HG03097 (cell line): ENCODE data around the gene AATK.
"Not testable (repeated sequence)": the region's sequence is repeated elsewhere in the genome, so short reads cannot be mapped to it uniquely, and the experiment has no call there.

Source experiments
- ATAC-seq: cut with Tn5 transposase; IDR thresholded peaks from one replicate; pipeline ENCODE4 v1.9.1; 2021; ENCODE audit not compliant: unreplicated experiment, low FRiP score

The AATK gene

DNA sequence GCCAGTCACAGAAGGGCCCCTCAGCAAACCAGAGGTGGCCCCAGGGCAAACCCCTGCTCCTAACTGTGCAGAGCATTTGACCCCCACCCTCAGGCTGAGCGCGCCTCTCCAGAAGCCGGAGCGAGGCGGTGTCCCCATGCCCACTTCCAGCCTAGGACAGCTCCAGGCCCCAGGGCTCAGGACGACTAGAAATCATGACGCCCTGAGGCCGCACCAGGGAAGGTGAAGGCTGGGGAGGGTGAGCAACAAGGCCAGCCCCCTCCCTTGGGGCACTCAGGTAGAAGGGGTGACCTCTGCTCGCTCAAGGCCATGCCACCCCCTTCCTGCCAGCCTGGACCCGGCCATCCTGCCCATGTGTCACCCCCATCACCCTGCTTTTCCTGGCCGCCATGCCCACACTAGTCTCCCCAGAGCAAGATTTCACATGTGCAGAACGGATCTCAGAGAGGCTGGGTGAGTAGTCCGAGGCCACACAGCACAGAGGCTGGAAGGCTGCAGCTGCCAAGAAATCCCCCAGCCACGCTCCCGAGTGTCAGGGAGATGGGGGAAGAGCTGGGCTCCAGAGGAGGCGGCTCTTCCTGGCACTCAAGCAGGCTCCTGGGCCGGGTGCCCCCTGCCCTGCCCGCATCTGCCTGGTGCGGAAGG, 2.8 kb downstream of the AATK start:
- ATAC-seq, result no peak

DNA sequence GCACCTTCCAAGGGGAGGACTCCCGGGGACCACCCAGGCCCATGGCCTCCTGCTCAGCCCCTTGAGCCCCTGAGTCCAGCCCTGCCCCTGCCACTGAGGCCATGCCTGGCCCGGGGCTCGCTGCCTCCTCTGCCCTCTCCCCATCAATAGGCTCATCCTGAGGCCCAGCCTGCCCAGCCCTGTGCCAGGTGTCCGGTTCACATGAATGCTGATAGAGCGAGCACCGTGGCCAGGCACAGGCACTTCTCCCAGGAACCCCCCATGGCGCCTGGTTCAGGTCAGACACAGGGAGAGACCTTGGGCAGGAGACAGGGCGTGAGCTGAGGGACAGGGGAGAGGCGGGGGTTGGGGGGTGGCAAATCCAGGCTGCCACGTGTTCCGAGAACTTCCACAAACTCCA, 3.5 kb downstream of the AATK start:
- ATAC-seq, result no peak

DNA sequence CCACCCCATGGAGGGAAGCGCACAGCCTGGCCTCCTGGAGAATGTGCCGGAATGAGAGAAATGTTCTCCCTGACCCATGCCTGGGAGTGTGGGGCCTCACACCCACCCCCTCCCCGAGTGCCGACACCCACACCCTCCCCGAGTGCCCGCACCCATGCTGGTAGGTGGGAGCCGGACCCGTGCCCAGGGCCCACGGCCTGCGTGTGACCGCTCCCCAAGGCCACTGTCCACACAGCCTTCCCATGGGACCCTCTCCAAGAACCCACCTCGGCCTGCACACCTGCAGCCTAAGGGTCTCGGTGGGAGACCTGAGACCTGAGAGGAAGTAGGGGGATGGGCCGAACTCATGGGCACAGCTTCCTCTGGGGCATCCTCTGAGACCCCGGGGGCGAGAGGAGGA, 4.0 kb downstream of the AATK start:
- no peak for ATAC-seq

DNA sequence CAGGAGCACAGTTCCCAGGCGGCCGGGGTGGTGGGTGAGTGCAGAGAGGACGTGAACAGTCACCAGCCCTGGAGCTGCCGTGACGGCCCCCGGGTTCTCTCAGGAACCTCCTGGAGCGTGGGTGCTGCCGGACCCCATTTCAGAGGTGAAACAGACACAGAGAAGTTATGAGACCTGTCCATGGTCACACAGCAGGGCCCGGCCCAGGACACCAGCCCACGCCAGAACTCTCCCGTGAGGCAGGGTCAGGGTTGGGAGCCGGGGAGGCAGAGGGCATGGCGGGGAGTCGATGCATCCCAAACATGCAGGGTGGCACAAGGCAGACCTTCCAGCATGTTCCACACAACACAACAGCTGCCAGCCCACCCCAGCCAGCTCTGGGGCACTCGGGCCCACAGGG, 4.5 kb downstream of the AATK start:
- ATAC-seq, result no peak

DNA sequence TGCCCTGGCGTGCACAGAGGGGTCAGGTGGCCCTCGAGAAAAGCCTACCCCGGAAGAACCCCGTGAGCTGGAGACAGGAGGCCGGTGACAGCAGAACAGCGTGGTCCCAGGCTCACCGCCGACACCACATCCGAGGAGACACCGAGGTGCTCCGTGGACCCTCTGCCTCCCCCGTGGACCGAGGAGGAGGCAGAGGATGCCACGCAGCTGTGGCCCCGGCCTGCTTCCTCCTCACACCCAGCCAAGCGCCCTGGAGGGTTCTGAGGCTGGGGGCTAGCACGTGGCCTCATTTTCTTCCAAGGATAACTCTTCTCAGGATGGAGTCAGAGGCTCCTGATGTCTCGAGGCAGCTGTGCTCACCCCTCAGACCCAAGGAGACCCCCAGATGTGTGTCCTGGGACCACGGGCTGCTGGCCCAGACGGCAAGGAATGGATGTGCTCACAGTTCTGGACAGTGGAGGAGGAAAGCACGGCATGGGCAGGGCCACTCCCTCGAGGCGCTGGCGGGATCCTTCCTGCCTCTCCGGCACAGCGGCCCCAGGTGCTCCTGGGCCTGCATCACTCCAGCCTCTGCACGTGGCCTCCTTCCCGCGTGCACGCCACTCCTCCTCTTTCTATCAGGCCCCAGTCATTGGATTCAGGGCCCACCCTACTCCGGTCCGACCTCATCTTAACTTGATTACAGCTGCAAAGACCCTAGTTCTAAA, 5.1 kb downstream of the AATK start:
- no peak for ATAC-seq

DNA sequence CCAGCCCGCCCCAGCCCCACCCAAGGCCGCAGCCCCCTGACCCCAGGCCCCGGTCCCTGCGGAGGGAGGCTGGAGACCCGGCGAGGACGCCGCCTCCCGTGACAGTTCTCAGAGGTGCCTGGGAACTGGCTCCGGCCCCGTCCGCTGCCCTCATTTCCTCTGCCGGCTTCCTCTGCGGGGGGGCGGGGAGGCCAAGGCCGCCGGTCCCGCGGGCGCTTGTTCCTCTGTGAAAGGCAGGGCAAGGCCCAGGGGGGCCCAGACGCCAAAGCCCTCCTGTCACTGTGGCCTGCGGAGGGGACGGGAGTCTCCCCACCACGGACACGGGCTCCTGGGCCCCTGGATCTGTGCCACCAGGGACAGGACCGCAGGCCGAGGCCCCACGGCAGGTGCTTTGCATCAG, 5.7 kb downstream of the AATK start:
- ATAC-seq, result no peak

DNA sequence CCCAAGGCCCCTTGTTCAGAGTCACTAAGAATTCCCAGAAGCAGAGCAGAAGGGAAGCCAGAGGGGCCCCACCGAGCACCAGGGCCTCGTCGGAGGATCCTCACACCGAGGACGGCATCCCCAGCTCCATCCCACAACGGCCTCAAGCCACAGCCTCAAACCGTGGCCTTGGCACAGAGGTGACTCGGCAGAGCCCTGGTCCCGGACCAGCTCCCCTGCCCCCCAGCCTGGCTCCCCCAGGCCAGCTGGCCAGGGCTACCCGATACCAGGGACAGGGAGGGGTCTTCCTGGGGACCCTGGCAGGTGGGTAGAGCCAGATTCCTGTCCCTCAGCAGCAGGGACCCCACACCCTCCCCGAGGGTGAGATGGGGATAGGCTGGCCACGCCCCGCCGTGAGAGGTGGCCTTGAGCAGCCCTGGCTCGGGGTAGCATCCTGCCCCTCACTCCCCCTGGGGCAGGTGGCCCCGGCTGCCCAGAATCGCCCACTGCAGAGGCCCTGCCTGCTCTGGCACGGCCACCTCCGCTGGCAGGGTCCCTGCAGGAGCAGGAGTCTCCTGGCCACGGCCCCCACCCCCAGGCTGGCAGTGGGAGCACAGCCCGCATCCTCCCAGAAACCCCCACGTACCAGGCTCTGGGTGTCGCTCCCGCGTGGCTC, 6.3 kb downstream of the AATK start:
- no peak for ATAC-seq

DNA sequence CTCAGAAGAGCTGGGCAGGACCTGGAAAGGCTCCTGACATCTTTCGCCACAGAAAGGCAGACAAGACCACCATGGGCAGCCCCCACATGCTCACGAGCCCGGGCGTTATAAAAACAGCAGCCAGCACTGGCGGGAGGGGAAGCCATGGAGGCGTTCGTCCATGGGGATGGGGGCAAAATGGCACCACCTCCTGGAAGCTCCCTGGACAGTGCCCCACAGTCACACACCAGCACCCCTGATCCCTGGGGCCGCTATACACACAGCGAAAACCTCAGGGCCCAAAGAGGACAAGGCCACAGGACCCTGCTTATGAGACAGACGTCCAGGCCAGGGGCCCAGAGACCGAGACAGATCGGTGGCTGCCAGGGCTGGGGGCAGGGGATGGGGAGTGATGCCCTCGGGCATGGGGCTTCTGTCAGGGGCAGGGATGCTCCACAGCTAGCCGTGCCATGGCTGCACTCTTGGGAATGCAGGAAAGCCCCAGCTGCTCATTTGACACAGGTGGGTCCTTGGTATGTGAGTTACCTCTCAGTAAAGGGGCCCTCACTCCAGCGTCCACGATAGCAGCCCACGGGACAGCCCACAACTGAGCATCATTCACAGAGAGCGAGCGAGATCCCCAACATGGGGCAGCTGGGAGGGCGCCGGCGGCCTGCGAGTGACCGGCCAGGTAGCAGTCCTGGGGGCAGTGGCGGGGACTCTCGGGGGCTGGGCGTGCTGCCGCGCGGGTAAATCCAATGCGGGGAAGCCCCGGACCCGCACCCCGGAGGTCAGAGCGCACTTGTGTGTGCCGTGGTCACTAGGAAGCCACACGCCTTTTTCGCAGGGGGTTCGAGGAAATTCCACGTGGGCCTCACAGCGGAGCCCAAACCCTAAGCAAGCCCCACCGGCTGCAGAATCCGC, 7.1 kb downstream of the AATK start:
- no peak for ATAC-seq

DNA sequence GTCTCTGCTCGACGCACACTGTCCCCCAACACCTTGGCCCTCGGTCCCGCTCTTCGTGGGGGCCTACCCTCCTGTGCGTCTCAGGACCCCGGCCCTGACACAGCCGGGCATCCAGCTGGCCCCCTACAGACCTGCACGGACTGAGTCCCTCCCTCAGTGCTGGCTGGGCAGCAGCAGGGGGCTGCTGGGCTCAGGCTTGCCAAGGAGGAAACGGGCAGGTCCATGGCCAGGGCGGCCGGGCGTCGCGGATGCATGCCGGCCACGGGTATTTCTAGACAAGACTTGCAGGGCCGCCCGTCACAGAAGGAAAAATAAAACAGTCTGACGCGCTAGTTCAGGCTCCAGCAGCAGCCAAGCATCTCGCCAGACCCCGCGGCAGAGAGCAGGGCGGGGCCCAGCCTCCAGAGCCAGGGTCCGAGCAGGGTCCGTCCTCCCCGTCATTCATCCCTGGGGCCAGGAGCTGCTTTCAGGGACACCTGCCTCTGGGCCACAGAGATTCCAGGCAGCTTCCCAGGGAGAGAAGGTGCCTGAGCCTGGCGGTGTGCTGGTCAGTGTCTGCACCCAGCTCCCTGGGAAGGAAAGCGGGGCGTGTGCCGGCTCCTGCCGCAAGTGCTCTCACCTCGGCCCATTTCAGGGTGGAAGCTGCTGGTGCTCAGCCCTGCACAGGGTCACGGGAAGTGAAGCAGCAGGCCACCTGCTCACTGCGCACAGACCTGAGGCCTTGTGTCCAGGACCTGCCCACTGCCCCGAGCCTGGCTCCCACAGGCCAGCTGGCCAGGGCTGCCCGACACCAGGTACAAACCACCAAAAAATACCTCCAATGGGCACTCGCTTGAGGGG, 8.0 kb downstream of the AATK start:
- no peak for ATAC-seq

DNA sequence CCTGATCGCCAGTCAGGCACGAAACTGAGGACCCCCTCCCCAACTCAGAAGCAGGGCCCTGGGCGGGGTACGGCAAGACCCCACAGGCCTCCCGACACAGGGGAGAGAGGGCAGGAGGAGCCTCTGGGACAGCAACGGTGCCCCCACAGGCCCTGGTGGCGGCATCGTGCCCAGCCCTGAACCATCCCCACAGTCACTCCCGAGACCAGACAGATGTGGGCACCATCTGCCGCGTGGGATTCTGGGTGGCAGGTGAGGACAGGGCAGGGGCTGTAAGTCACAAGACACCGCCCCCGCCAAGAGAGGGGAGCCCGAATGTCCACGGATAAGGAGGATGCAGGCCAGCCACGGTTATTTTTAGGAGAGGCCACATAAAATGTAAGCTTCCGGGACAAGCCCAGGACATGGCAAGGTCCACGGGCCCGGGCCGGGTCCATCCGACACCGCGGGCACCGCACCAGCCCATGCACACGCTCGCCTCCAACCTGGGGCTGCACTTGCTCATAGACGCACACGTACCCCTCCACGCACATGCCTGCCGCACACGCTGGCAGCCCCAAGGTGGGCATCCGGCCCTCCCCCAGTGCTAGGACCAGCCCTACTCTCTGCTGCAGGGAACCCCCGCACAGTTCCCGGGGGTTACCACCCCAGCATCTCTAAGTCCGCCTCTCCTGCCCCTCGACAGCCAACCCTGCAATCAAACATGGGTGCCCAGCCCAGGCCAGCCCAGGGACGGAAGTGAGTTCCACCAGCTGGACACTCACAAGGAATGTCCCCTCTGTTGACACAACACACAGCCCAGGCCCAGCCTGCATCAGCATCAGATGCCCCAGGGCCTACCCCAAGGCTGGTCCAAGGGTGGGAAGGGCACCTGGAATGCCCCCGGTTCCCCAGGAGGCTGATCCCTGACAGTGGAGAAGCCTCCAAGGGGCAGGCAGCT, 8.9 kb downstream of the AATK start:
- no peak for ATAC-seq

DNA sequence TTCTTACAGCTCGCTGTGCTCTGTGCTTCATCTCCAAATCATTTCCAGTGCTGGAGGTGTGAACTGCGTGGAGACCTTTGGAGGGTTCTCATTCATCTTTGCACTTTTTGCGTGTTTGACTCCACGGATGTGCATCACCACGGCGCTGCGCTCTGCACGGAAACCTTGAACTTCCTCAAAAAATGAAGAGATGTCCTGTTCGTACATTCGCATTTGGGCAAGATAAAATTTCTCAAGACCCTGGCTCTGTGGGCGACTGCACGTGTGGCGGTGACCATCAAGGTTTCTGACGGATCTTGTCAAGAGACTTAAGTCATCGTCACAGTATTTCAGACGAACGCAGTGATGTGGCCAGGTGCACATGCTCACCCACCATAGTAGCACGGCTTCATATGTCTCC, 11.1 kb downstream of the AATK start:
- no peak for ATAC-seq

DNA sequence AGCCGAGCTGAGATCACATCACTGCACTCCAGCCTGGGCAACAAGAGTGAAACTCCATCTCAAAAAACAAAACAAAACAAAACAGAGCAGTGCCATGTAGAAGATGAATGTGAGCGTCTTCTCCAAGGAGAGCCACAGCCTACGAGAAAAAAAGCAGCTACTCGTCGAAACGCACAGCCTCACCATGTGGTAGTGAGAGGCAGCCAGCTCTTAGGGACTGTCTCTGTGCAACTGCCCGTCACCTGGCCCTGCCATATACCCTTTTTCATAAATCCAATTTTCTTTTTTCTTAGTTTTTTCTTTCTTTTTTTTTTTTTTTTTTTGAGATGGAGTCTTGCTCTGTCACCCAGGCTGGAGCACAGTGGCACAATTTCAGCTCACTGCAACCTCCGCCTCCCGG, 12.0 kb downstream of the AATK start:
- ATAC-seq, result not testable (repeated sequence)

DNA sequence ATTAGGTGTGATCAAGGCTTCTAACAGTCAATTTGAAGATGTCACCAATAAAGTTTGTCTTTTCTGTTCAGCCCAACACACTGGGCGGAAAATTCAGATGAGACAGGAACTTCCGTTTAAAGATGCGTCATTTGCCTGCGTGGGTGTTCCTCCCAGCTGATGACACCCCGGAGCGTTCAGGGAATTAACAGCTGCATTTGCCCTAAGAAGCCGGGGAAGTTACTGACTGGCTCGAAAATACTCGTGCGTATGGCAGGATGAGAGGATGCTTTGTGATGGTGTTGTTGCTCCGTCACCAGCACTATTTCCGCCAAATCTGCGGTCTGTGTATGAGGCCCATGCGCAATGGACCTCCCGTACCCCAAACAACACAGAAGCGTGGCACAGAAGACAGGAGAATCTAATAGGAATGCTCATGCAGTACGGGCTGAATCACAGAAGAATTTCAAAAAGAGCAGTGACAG, 12.6 kb downstream of the AATK start:
- ATAC-seq, result no peak

DNA sequence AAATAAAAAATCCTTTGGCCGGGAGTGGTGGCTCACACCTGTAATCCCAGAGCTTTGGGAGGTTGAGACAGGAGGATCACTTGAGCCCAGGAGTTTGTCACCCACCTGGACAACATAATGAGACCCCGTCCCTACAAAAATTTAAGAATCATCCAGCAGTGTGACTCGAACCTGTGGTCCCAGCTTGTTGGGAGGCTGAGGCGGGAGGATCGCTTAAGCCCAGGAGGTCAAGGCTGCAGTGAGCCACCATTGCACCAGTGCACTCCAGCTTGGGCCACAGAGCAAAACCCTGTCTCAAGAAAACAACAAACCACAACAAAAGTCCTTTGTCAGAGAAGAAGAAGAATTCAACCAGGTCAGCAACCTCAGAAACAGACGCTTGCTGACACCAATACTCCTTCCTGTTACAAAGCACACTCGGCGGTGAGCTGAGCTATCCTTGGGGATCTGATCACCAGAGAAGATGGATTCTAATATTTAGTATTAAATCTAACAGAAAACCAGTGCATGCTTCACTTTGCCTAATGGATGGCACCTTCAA, 13.7 kb downstream of the AATK start:
- no peak for ATAC-seq

DNA sequence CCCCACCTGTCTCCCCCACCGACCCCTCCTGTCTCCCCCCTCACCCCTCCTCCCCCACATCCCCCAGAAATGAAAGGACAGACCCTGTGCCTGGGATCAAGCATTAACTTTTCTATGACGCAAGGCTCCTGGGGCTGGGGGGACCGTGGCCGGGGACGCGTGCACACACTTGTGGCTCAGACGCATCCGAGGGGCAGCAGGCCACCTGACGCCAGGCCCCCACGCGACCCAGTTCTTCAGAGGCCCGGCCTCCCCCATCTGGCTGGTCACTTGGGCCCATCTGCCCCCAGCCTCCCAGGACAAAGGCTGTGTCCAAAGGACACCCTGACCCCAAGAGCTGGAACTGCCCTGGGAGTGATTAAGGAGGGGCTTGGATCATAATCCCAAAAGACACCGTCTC, 14.7 kb downstream of the AATK start:
- ATAC-seq, result no peak

DNA sequence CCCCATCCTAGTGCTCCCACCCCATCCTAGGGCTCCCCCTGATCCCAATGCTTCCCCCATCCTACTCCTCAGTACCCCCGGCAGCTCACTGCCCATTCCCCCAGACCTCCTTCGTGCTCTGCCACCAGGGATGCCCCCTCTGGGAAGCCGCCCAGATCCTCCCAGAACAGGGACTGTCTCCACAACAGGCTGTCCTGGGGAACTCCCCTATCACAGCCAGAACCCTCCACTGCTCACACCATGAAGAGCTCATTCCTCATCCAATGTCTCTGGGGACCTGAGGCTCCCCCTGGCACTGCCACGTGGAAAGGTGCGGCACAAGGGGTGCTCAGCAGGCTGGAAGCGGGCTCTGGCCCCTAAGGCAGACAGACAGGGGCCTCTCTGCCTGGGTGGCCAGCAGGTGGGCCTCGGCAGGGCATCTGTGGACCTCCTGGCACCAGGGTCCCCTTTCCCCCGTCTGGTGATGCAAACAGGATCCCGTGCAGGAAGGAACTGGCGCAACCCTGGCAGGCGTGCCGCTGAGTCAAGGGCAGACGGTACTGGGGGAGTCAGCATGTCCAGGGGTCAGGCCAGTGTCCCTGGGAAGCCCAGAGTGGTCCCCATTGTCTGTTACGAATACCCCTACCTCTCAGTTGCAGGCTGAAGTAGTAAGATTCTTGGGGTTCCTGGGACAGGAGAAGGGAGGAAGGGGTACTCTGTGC, 15.5 kb downstream of the AATK start:
- no peak for ATAC-seq

DNA sequence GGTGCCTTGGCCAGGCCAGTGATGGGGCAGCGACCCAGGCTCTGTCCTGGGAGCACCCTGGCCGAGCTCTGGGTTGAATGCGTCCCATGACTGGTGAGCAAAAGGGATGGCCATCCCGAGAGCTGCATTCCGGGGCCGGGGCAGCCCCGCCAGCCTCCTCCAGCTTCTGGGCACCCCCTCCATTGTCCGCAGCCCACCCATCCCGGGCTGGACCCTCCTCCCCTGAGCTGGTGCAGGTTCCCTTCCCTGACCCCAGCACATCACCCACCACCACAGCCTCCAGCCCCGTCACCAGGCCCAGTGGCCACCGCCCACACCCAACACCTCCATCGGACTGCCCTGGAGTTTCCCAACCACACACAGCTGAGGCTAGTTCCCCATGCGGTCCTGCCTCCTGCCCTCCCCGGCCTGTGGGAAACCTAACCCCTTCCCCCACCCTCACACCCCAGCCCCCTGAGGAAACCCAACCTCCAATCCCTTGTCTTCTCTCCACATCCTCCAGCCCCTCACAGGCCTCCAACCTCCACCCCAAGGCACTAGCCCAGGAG, 17.0 kb downstream of the AATK start:
- no peak for ATAC-seq

DNA sequence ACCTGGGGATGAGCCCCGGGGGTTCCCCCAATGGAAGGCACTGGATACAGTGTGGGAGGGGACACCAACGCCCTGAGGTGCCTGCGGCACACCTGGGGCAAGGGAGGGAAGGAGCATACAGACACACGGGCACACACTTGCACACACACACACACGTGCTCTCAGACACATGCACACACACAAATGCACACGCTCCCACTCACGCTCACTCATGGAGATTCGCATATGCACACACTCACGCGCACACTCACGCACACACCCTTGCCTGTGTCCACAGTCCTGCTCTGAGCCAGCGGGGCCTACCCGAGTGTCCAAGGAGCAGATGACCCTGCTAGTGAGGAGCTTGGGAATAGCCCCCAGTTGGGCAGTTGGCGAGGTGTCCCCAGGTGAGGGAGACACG, 17.4 kb downstream of the AATK start:
- ATAC-seq, result no peak
